Effector CD4-positive, alpha-beta T cell (primary cell): ENCODE results near the gene GABRA5.
A peak's percentile ranks its signal among the peaks of the same experiment; 100 is the strongest.
"Not testable (repeated sequence)": the region's sequence is repeated elsewhere in the genome, so short reads cannot be mapped to it uniquely, and the experiment has no call there.

Experiments
- DNase-seq: peaks from one replicate; pipeline ENCODE4 v3.0.0-alpha.2; 2020

Gene GABRA5

DNA sequence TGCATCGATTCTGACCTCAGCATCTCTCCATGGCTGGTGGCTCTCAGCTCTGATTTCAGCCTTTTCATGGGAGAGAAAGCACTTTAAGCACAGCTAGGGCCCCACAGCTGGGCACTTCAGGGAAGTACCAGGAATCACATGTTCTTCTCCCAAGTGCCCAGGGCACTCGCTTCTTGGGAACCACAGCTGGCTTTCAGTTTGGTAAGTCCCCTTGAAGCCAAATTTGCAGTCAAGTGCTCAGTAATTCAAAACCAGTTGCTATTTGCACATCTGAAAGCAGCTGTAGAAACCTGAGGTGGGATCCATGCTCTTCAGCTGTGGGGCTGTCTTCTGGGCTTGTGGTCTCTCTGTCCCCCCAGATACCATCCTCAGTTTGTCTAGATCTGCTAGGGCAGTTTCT is 12.8 kb downstream of the GABRA5 start:
- DNase-seq, result no peak

DNA sequence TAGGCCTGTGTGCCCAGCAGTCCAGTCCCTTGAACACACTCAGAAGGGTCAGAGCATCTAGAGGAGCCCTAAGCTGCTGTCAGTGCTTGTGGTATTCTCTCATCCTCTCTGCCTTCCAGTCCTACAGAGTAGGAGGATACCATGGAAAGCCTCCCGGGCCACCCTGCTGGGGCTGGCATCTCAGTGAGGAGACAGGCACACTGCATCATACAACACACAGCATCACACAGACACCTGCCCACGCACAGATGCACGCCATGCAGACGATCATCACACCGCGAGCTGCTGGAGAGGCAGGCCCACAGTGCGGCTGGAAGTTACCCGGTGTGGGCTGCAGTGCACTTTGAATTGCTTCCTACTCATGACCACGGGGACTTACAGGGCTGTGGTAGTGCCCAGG is 15.2 kb downstream of the GABRA5 start:
- DNase-seq, result no peak

DNA sequence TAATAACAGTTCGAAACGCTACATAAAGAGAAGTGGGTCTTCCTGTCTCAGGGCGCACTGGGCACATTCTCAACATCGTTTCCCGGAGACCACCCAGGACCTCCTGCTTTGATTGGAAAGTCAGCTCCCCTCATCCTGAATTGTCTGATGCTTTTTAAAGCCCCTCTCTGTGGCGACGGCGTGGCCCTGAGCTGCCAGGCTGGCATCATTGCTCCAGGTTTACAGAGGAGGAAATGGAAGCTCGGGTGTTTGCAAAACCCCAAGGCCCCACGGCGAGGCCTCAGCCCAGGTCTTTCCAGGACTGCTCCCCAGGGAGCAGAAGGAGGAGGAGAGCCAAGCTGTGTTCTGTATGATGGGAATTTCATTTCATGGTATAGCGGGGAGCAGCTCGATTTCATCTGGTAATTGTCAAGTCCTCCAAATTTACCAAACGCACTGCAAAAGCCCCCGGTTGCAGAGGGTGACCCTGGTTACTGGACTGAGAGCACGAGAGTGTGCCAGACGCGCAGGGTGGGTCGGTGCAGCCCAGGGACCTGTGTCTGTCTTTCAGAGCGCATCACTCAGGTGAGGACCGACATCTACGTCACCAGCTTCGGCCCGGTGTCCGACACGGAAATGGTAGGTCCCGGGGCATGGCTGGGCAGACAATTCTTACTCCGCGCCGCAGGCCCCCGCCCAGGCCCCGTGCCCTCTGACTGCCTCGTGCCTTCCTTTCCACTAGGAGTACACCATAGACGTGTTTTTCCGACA is 15.9 kb downstream of the GABRA5 start:
- no peak for DNase-seq

DNA sequence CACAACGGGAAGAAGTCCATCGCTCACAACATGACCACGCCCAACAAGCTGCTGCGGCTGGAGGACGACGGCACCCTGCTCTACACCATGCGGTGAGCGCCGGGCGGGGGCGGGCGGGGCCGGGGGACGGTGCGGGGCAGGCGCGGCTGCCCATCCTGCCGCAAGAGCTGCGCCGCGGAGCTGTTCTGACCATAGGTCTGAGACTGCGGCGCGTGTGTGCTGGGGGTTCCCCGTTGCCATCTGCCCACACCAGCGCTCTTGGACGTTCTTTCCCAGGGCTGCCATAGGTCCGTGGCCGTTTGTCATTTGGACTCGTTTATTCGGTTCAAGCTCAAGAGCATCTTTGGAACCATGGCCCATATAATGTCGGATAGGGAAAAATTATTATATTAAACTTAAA is 16.6 kb downstream of the GABRA5 start:
- DNase-seq, result no peak

DNA sequence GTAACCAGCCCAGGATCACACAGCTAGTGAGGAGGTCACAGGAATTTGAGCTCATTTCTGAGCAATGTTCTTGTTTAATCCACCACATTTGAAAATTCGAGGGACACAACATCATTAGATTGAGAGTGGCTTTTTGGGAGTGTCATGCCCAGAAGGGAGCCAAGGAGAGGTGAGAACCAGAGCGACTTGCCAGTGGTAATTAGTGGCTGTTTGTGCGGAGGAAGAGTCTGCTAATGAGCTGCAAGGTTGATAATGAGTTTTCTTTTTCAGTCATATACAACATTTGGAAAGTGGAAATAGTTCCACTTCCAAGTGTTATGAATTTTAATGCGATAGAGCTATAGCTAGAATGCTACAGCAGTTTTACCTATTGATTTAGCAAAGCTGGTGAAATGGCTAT is 19.7 kb downstream of the GABRA5 start:
- no peak for DNase-seq

DNA sequence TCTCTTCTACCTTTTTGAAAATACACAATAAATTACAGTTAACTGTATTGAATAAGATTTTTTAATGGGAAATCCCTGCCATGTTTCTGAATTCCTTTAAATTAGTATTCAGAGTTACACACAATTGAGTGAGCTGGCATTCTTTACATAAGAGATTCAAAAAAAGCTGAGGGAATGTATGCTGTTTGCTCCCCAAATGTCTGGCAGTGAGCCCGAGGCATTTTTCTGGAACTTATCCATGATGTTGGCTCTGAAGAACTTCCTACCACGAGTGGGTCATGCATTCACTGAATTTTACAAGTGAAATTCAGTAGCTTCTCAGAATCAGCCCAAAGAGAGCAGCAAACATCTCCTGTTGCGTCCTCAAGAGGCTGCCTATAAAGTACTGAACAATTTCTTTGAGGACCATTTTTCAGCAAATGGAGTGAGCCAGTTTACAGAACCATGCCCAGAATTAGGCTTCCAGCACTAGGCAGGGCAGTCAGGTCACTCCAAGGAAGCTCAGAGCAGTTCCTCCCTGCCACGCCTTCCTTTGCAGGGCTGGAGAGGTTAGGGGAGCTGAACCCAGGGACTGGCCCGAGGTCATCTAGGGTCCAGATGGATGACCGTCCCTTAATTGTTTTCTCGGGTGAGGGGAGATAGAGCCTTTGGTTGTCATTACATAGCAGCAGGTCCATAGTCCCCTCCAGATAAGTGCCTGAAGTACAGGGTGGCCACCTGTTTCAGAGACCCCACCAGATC is 21.2 kb downstream of the GABRA5 start:
- DNase-seq, result no peak

DNA sequence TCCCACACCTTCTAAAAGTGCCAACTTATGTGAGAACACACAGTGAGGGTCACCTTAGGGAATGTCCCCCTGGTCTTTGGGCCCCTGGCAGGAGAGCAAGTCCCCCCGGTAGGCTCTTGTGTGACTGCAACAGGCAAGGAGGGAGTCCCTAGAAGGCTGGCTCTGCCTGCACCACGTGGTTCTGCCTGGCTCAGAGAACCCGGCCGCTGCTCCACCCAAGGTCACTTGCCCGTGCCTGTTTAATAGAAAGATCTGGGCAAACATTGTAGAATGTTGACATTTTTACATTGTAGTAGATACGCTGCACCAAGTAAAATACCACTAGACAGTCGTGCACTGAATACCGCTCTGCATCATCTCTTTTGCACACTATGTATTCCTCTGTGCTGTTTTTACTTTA is 21.9 kb downstream of the GABRA5 start:
- no peak for DNase-seq

DNA sequence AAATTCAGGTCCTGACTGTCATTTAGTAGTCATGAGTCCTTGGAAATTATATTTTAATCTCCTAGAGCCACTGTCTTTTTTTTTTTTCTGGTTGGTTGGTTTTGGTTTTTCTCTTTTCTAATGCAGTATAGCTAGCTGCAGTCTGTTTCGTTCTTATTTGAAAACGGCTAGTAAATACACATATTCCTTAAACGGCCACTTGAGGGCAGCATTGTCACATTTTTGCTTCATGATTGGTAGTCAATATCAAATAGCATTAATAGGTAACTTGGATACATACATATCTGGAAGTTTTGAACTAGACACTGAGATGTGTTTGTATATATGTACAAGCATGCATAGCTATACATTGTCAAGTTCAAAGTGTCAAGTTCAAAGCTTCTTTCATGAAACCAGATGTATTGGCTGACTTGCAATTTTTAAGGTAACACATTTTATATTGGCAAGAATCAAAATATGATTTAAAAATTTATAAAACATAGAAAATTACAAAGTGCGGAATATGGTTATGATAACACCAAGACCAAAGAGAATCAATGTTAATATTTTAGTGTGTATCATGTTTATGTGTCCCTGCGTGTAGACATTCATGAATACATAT is 22.5 kb downstream of the GABRA5 start:
- DNase-seq, result peak; percentile 21

DNA sequence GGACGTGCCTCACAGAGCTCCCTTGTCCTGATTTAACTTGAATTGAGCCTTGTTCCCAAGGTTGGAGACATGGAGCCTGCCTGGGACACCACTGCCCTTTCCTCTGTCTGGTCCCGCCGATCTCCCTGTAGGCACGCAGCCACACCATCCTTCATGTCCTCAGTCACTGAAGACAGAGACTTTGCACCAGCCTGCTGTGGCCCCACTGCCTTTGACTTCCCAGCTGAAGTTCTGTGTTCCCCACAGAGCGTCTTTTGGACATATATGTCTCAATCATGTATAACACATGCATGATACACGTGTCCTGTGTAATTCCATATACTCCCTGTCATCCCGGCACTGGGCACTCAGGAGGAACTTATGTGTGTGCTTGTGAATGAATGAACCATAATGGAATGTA is 23.6 kb downstream of the GABRA5 start:
- DNase-seq, result no peak

DNA sequence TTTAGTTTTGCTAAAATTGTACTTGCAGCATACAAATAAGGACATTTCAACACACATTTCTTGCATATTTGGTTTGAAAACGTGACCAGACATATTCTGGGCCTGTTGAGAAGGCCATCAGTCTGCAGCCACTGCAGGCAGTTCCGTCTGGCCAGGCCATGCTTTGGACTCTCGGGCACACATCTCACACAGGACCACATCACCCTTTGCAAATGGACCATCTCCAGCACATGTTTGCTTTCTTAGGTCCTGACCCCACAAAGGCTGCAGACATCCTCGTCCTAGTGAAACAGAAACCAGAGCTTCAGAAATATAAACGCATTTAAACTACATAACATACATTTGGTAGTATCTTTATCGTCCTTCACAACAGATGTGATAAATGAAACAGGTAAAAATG is 24.1 kb downstream of the GABRA5 start:
- no peak for DNase-seq

DNA sequence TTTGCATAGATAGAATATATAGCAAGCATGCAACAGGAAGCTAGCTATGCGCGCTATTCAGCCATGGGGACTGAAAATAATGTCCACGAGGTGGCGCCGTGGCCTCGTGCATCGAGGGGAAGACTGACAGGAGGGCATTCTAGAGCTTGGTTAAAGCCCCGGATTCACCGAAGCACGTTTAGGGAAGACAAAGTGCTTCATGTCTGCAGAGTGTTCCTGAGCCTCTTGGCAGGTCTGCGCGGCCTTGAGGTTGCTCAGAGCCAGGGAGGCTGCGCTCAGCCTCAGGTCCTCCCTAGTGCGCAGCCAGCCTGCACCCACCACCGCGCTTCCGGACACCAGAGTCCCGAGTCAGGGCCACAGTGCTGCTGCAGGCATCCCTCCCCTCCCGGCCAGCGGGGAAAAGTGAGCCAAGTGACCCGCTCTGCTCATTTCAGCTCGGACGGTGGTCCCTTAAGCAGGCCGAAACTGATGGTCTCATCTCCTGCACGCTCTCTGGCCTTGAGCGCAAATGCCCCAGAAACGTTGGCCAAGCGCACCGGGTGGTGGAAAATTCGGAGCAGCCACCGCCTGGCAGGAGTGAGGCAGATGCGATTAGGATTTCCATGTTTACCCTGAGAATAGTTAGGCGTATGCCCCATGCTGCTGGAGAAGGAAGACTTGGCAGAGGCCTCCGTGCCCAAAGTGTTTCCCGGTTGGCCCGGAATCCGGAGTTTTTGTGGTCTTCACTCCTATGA is 24.8 kb downstream of the GABRA5 start:
- DNase-seq, result no peak

DNA sequence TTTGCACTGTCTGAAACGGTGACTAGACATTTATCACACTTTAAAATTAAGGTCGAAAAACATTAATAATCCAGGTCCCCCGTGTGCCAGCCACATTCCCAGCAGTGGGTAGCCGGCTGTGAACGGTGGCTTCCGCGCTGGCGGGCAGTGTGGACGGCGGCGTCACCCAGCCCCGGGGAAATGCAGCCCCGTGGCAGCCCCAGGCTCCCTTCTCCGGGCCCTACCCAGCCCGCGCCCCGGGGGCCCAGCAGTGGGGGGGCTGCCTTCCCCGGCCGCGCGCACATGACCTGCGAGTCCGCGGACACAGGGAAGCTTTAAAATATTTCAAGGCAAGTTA is 25.3 kb downstream of the GABRA5 start:
- no peak for DNase-seq

DNA sequence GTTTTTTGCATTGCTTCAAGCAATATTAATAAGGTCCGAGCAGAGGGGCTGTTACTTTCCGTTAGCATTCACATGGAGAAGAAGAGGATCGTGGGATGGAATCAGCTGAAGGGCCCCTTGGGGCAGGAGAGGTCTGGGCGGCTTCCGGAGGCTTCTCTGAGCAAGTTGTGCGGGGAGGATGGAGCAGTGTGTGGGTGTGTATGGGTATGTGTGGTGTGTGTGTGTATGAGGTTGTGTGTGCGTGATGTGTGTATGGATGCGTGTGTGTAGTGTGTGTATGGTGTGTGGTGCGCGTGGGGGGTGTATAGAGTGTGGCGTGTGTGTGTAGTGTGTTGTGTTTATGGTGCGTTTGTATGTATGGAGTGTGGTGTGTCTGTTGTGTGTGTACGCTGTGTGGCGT is 25.8 kb downstream of the GABRA5 start:
- no peak for DNase-seq

DNA sequence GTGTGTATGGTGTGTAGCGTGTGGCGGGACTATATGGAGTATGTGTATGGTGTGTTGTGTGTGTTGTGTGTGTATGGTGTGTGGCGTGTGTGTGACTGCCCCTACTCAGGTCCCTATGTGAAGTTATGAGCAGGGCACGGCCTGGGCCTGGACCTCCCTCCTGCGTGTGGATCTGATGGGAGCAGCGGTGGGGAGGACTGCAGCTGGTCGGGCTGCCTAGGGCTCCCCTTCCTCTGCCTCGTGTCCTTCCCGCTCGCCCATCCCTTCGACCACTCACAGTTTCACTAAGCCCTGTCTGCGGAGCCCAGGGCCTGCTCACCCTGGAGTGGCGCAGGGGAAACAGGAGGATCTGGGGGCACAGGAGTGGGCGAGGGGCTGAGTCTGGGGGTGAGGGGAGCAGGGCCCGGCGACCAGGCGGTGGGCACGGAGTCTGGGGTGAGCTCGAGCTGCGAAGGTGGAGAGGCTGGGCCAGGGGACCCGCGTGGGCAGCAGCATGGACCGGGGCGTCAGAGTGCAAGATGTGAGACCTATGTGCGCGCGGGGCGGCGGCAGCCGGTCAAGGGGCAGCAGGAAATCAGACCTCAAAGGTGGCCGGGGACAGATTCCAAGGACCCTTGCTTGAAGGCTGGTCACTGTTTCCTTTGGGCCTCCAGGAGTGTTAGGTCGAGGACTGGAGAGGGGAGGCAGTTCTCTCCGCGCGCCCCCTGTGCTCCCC is 26.6 kb downstream of the GABRA5 start:
- no peak for DNase-seq

DNA sequence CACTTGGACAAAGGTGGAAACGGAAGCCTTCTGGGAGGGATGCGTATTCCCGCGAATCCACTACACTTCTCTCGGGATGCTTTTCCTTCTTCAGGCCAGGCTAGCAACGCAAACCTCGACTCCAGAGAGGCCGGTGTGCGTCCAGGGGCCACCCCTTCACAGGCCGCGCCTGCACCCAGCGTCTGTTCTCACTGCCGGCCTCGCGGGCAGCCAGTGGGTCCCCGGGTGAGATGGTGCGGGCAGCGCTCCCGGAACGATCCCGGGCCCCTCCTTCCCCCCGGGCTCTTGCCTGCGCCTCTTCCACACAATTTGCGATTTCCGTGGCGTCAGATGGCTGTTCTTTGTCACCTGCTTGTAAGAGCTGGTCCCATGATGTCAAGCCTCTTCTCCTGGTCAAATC is 27.3 kb downstream of the GABRA5 start:
- DNase-seq, result no peak

DNA sequence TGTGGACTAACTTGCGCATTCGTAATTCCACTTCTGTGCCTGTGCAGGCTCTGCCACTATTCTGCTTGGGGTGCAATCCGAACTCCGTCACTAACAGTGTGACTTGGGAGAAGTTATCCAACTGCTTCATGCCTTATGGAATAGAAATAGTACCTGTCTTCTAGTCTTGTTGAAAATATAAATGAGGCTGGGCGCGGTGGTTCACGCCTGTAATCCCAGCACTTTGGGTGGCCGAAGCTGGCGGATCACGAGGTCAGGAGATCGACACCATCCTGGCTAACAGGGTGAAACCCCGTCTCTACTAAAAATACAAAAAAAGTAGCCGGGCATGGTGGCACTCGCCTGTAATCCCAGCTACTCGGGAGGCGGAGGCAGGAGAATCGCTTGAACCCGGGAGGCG is 28.5 kb downstream of the GABRA5 start:
- DNase-seq, result not testable (repeated sequence)

DNA sequence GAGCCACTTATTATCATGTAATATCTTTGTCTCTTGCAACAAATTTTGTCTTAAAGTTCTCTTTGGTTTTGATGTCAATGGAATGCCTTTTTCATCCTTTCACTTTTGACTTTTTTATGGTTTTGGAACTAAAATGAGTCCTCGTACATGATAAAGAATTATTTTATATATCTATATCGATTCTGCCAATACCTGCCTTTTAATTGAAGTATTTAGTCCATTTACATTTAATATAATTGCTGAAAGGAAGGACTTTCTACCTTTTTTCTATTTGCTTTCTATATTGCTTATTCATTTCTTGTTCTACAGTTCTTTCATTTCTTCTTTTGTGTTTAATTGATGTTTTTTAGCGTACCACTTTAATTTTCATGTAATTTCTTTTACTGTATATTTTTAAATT is 32.8 kb downstream of the GABRA5 start:
- DNase-seq, result no peak

DNA sequence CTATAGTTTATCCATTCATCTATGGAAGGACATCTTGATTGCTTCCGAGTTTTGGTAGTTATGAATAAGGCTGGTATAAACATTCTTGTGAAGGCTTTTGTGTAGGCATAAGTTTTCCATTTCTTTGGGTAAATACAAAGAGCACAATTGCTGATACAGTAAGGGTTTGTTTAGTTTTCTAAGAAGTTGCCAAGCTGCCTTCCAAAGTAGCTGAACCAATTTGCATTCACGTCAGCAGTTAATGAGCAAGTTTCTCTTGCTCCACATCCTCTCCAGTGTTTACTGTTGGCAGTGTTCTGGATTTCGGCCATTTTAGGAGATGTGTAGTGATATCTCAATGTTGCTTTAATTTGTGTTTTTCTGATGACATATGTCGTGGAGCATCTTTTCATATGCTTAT is 34.2 kb downstream of the GABRA5 start:
- DNase-seq, result no peak

DNA sequence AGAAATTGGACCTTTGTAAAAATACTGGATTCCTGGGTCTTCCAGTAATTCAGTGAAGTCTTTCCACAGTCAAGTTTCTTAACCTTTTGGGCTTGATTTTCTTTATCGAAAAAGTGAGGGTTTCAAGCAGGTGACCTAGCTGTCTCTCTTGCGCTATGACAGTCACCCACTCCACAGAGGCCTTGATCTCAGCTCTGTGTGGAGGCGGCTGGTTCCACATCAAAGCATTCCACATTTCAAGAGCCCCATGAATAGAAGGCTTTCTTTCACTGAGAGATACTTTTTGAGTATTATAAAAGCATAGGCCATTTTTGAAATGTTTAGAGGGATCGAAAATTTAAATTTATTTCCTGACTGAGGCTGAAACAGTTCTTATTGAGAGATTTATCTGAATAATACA is 43.9 kb downstream of the GABRA5 start:
- DNase-seq, result no peak

DNA sequence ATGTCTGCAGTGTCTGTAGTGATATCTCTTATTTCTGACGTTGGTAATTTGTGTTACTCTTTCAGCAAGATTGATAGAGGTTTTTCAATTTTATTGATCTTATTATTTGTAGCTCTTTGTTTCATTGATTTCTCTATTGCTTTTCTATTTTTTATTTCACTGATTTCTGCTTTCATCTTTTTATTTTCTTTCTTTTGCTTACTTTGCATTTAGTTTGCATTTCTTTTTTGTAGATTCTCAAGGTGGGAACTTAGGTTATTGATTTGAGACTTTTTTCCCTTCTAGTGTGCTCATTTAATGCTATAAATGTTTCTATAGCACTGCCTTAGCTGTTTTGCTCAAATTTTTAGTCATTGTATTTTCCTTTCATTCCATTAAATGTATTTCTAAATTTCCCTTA is 54.6 kb downstream of the GABRA5 start:
- no peak for DNase-seq

DNA sequence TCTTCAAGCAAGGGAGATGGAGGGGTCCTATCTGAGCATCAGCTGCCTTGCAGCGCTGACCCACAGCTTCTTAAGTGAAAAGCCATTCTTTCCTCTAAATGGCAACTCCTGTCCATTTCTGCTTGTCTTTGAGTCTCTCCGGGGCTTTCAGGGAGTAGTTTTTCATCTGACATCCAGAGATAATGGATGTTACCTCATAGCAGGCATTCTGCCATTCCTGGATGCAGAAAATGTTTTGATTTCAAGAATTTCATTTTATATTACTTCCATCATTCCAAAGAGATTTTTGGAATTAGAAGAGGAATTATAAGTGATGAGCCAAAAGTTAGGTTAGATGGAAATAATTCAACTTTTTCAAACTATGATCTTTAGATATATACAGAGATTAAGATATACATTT is 59.2 kb downstream of the GABRA5 start:
- DNase-seq, result no peak

DNA sequence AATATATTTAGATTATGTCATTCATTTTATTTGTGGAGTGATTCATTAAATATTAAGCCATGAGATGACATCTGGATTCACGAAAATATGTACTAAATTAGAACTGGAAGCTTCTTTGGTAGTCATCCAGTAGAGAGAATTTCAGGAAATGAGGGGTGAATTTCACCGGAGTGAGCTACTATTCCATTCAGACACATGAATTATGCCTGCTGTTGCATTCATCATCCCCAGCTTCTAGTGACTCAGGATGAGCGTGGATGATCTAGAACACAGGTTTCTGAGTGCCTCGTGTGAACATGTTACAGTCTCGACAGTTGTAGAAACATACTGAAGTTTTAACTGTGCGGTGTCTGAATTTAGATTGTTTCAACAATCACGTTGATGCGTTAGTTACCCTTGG is 61.2 kb downstream of the GABRA5 start:
- DNase-seq, result no peak

DNA sequence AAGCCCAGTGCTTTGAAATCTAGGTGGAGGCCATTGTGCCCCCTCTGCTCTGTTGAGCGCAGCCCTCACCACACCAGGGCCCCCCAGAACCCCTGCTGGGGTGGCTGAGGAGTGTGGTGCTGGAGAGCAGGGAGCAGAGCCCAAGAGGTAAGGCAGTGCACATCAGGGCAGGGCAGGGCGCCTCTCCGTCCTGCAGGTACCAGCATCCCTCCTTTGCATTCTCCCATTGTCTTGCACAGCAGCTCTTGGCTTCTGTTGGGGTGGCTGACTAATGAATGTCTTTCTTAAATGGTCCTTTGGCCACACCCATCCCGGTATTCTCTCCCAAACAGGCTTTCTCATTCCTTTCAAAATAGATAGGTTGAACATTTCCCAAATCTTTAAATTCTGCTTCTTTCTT is 62.7 kb downstream of the GABRA5 start:
- no peak for DNase-seq
